Measurements from ENCODE around the gene PHF21B.
"Not testable (repeated sequence)": the region's sequence is repeated elsewhere in the genome, so short reads cannot be mapped to it uniquely, and the experiment has no call there.

The PHF21B gene

DNA sequence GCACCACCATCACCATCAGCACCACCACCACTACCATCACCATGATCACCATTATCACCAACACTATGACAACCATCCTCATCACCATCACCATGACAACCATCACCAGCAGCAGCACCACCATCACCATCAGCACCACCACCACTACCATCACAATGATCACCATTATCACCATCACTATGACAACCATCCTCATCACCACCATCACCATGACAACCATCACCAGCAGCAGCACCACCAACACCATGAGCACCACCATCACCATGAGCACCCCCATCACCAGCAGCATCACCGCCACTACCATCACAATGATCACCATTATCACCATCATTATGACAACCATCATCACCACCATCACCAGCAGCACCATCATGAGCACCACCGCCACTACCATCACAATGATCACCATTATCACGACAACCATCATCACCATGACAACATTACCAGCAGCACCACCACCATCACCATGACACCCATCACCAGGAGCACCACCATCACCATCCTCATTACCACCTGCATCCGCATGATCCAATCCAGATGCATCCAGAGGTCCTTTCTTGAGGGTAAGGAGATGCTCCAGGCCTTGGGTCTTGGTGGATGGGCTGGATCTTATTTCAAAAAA lies 23.8 kb downstream of the PHF21B start:
- DNase-seq = no peak

DNA sequence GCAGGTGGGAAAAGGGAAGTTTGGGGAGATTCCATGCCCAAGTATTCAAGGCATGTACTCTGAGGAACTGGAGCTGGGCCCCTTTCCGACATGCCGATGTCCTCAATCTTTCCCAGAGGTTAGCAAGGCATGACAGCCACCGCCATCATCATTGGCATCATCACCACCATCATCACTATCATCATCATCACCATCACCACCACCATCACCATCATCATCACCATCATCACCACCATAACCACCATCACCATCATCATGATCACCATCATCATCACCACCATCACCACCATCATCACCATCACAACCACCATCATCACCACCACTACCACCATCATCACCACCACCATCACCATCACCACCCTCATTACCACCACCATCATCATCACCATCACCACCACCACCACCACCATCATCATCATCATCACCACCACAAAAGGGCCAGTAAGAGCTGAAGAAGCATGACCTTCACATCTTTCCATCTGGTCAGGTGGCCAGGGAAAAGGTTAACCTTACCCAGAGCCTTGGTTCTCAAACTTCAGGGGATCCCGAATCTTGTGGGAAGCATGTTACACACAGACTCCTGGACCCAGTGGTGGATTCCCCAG lies 25.8 kb downstream of the PHF21B start:
- DNase-seq = no peak

DNA sequence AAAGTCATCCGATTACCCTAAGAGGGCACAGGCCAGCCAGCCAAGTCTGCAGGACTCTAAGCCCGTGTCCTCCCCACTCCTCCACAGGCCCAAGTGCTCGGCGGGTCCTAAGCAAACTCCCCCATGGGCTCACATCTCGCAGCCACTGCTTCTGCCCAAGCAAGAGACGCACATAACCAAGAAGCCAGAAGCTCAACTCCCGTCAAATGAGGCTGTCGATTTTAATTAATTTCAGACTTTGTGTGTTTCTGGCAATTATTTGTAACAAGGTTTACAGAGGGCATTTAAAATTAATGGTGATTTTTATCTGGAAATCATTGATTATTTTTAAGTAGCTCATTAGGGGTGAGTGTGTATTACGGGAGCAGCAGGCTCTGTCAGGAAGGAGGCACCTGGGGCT lies 27.4 kb downstream of the PHF21B start:
- no peak for DNase-seq

DNA sequence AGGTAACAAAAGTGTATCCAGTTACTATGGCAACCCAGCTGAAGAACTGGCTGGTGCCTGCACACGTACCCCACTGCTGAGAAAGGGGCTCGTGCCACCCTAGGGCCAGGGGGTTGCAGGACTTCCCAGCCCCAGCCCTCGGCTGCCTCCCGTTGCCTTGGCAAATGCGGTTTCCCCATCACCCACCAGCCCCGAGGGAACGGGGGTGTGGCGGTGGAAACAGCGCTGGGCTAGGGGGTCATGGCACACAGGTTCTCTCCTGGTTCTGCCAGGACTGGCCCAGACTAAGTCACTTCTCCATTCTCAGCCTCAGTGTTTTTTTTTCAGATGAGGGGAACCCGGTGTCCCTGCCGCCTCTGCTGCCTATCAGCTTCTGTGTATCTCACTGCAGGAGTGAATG lies 27.9 kb downstream of the PHF21B start:
- DNase-seq = no peak

DNA sequence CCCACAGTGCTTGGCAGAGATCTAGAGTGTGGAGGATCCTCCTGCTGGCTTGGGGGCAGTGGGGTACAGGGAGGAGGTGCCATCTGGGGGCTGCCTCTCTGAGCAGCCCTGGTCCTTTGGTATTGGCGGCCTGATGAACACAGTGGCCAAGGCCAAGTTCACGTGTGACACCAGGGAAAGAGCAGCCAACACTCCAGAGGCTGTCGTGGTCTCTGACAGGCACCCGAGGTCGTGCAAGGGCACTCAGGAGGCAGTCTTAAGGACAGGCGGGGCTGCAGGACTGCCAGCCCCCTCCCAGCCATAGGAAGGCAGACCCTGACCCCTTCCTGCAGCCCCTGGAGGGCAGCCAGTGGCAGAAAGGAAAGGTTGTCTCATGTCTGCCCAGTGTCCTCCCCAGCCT lies 30.7 kb downstream of the PHF21B start:
- DNase-seq = no peak

DNA sequence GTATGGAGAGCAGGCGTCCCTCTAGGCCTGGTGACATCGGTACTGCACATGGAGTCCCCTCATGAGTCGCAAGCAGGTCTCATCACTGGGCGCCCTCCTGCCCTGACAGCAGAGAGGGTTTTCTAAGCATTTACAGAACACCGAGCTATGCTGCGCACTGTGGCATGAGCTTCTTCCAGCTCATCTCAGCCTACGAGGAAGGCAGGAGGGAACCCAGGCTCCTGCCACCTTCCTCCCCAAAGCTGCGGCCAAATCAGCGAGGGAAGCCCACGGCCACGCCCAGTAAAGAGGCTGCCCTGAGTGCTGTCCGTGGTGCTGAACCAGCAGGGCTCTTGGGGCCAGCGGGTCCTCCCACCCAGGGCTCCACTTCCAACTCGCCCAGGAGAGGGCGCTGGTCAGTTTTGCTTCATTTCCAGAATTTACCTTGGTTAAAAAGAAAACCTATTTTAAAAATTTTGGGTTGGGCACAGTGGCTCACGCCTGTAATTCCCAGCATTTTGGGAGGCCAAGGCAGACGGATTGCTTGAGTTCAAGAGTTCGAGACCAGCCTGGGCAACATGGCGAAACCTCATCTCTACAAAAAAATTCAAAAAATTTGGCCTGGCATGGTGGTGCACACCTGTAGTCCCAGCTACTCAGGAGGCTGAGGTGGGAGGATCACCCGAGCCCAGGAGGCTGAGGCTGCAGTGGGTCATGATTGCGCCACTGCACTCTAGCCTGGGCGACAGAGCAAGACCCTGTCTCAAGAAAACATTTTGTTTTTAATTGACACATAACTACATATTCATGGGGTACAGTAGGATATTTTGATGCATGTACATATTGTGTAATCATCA lies 34.2 kb downstream of the PHF21B start:
- DNase-seq = peak; percentile 90

DNA sequence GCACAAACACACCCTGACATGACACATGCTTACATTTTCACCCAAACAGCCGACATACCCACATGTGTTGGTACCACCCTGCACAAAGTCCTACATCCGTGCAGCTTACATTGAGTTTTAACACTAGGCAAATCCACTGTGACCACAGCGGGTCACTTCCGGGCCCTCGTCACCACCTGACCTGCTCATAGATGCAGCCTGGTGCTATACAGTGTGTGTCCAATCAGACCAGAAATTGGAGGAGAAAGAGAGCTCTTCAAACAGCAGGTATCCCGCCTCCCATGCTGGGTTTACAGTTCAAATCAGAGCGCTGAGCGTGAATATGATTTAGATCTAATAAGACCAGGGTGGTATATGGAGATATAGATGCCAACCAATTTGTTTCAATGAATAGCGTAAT lies 35.4 kb downstream of the PHF21B start:
- no peak for DNase-seq

DNA sequence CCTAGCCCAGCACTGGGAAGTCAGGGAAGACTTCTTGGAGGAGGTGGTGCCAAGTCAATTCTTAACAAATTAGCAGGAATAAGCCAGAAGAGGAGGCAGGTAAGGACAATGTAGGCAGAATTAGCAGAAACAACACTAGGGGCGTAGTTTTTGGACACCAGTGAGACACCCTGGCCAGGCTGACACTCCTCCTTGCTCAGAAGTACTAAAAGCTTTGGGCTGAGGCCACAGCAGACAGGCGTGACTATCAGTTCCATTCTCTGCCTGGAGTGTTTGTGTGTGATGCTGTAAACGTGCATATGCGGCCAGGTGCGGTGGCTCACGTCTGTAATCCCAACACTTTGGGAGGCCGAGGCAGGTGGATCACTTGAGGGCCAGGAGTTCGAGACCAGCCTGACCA lies 36.0 kb downstream of the PHF21B start:
- DNase-seq = no peak

DNA sequence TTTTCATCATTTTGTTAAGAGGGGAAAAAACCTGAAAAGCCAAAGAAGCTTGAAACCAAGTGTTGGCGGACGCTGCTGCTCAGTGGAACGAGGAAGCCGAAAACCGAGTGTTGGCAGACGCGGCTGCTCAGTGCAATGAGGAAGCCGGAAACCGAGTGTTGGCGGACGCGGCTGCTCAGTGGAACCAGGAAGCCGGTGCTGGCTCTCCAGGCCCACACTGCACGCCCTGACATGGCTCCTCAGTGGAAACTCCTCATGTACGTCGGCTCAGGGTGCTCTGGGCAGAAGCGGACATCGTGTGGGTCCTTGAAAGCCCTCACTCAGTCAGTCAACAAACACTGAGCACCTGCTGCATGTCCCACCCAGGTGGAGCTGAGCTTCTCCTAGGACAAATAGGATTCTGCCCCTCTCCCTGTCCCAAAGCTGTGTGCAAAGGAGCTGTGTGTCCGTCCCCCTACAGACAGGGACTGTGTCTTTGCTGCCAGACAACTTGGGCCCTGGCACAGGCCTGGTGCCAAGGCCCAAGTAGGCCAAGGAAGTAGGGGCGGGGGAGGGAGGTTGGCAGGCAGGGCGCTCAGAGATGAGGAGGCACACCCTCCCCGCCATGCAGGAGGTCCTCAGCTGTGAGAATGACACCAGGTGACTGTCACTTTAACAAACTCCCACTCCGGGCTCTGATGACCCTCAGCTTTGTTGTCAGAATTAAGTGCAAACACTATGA lies 37.3 kb downstream of the PHF21B start:
- DNase-seq = no peak

DNA sequence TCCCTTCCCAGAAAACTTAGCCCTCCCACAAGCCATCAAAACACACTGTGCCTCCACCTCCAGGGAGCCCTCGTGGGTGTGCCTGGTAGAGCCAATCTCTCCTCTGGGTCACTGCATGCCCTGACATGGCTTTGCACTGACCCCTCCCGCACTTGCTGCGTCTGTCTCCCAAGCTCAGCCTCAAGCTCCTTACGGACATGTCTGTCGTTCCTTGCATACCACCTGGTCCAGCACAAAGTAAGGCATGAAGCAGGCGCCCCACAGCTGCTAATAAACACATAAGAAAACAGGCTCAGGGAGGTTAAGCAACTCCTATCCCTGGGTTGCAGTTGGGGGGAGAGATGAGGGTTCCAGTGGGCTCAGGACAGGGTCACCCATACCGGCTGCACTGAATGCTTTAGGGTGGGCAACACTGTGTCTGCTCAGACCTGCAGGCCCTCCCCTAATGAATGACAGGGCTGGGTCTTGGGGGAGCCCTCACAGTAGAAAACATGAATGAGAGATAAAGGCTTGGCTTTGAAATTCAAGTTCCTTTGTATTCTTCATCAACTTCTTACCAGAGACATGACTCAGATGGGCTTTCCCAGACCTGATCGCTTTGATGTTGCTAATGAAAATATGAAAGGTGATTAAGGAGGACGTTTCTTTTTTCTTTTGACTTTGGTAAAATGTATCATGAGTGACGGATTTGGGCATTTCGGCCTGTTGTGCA lies 38.0 kb downstream of the PHF21B start:
- no peak for DNase-seq

DNA sequence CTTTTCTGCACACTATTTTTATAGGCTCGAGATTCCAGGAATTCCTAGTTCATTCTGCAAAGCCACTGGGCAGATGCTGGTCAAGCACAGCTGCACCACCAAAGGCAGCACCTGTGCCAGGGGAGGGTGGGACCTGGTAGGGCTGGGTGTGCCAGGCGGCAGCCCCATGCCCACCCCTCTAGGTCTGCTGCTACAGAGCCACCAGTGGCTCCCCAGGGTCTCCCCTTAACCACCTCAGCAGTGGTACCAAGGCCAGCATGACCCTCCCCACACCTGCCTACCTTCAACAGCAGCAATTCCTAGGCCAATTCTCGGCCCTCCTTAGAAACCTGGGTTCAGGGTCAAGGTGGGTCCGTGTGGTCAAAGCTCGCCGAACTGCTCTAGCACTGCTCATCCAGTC lies 39.5 kb downstream of the PHF21B start:
- no peak for DNase-seq

DNA sequence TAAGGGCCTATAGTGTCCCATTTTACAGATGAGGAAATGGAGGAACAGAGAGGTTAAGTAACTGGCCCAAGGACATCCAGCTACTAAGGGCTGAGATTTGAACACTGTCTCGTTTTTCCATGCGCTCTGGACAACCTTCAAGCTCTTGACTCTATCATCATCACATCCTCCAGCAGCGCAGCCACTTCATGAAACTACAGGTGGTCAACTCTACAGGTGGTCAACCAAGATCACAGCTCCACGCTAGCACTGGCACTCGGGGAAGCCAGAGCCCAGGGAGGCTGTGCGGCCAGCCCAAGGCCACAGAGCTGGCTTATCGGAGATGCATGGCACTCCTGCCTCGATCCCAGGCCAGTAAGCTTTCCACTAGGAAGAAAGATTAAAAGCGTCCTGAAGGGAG lies 40.0 kb downstream of the PHF21B start:
- no peak for DNase-seq

DNA sequence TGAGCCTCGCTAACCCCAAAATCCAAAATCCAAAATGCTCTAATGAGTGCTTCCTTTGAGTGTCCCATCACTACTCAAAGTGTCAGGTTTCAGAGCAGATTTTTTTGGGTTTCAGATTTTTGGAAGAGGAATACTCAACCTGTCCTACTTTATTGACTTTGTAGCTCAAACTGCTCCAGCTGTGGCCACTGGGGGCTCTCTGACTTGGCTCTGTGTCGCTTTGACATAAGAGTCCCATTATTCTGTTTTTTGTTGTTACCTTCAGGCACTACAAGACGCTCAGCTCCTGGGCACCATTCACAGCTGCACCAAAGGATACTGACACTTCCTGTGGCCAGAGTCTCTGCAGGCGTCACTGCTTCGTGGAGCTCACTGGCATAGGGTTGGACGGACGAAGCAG lies 41.1 kb downstream of the PHF21B start:
- DNase-seq = no peak

DNA sequence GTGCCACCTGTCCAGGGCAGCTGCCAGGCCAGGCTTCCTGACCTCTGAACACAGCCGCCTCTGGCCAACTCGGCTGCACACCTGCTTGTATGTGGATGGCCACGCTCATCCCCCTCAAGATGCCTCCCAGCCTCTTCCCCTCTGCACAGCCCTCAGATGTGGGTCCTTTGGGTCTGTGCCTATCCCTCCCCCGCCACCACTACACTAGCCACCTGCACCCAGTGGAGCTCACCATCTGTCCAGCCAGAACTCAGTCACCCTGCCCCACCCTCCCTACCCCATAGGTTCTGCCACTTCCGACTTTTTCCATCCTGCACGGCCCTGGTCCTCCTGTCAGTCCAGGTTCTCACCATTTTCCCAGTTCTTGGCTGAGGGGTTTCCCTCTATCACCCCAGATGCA lies 44.6 kb downstream of the PHF21B start:
- DNase-seq = no peak

DNA sequence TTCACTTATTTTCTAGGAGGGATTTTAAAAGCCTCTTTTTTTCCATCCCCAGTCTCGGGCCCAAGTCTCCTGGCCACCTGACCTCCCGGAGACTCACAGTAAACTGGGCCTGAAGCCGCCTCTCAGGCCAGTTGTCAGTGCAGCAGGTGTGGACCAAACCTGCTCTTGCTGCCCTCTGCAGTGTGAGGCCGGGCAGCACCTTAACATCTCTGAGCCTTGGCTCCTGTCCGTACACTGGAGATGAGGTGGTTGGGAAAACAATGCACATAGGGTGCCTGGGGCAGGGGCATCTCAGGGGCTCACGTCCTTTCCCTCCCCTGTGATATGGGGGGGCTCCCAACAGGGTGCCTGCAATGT lies 45.1 kb downstream of the PHF21B start:
- no peak for DNase-seq

DNA sequence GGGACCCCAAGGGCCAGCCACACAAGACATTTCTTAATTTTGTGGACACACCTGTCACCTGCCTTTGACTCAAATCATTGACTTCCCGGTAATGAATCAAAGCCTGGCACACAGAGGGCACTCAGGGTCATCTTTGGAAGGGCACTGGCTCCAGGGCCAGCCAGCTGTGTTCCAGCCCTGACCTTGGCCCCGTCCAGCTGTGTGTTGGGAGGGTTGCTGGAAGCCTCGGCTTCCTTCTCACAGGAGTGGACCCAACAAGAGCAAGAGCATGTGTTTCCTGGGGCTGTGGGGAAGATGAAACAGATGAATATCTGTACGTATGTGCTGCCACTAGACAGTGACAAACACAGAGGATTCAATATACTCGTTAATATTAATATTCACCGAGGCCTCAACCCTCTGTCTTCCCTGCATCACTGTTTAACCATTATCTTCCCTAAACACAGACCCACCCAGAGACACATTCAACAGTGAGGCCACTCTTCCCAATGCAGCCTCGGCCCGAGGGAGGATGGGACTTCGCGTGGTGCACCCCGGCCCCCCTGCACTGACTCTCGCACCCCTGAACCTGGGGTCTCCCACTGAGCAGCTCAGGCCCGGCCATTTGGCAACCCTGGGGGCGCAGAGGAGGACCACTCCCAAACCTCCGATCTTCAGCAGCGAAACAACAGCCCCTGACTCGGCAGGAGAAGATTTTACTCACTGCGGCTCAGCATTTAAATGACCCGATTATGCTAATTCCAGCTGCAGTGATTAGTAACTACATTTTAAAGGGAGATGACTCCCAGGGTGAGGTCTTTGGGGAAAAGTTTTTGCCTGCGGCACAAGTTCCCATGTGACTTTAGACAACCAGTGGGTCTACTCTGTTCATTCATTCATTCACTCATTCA lies 45.7 kb downstream of the PHF21B start:
- no peak for DNase-seq

DNA sequence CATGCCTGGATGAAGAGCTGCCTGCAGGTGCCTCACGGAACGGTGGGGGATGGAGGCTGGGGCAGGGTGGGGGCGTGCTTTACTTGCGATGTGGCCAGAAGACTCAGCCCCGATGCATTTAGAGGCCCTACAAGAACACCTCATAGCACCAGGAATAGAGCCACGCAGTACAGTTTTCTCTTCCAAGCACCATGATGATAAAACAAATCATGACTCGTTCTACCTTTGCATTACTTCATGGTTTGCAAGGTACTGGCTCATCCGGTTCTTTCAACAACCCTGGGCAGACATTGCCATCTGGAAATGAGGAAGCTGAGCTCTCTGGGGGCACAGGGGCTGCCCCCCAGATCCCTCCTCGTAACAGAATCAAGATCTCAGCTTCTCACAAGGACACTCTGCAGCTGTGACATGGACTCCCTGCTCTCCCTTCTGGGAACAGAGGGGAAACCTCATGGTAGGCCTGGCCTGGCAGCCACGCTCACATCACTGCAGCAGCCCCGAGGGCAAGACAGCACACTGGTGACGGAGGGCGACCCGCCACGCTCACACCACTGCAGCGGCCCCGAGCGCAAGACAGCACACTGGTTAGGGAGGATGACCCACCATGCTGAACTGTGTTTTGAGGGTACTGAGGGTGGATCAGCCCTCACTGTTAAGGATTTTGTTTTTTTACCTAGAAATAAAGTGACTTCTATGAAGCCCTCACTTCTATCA lies 46.9 kb downstream of the PHF21B start:
- no peak for DNase-seq

DNA sequence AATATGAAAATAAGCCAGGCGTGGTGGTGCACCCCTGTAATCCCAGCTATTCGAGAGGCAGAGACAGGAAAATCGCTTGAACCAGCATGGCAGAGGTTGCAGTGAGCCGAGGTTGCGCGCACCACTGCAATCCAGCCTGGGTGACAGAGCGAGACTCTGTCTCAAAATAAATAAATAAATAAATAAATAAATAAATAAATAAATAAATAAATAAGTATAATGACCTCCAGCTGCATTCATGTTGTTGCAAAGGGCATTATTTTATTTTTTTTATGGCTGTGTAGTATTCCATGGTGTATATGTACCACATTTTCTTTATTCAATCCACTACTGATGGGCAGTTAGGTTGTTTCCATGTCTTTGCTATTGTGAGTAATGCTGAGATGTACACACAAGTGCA lies 48.1 kb downstream of the PHF21B start:
- DNase-seq = not testable (repeated sequence)

DNA sequence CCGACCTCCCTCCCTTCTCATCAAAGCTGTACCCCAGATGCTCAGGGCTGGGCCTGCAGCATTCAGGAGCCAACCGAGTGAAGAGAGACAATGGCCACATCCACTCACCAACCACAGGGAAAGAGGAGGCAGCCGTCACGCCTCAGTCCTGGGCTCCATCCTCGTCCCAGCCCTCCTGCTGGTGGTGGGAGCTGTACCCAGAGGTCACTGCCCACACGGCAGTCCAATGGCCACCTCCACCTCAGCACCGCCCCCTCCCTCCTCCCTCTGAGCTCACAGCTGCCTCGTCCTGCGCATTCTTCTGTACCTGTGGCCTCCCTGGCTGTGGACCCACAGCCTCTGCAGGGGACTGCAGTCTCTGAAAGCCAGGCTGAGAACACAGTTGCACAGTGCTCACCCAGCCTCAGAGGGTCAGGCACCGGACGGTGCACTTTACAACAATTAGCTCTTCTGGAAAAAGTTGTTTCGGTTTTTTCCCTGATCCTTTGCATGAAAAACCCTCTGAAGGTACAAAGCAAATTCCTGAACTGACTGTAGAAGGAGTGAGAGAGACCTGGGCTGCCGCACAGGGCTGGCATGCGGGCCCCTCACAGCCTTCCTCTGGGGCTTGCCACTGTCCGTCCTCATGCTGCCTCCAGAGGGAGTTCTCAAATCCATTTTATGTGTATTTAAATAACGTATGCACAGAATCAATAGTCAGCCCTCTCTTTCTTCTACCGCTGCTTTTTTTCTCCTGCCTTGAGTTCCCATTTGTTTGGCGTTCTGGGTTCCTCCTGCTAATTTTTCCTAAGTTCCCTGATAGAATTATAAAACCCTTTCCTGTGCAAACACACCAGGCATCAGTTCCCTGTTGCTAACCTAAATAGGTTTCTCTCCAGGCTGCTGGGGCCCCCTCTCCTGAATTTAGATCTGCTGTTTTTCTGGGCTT lies 52.7 kb downstream of the PHF21B start:
- no peak for DNase-seq

DNA sequence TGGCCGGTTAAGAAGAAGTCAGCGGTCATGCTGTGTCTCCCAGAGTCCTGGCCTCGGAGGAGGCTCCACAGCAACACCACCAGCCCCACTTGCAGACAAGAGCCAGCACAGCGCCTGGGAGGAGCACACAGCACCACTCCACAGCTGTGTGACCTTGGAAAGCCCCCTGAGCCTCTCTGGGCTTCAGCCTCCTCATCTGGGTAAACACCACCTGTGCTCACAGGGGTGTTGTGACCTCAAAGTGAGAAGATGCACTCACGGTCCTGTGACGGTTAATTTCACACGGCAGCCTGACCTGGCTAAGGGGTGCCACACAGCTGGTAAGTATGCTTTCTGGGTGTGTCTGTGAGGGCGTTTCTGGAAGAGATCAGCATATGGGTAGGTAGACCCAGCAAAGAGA lies 54.7 kb downstream of the PHF21B start:
- no peak for DNase-seq
